IMR-90 (cell line): ENCODE measurements around the gene ARRDC3. TPM values are rescaled to one million over a fixed set of nuclear protein-coding genes. Genes with fewer than 3 reads are reported as not detected.

Experiments used
- ATAC-seq: fragments of 200-7000 bp; cut with Tn5 transposase; 2 replicates; pipeline ENCODE4 v1.9.1; 2020; ENCODE audit warnings: low read depth, mild to moderate bottlenecking, moderate library complexity
- BruUV-seq: library from RNA; stranded (reverse); fragments of 400-500 nt; replicated peaks from 2 replicates; lab custom pipeline; 2021; lab: Mats Ljungman, UMichigan
- CTCF ChIA-PET: fragments of 300-600 bp; formaldehyde crosslinking; extraction: SDS; loops from one replicate; lab custom pipeline; 2021; ENCODE audit warnings: antibody characterized with exemption; lab: Yijun Ruan, JAX
- POLR2A ChIA-PET: fragments of 300-600 bp; sonication (Branson Sonifier 250); formaldehyde crosslinking; loops from one replicate; lab custom pipeline; 2022; ENCODE audit warnings: antibody characterized with exemption; ENCODE audit not compliant: unreplicated experiment; lab: Charles Lee
- DNase-seq: peaks from one replicate; pipeline ENCODE4 v3.0.0; 2013
- H2AFZ ChIP-seq: replicated peaks from 2 replicates; pipeline ENCODE3; 2013; ENCODE audit warnings: low read length, mild to moderate bottlenecking; ENCODE audit not compliant: poor library complexity
- H2AK5ac ChIP-seq: 2 replicates; pipeline ENCODE4 v1.6.1; 2013; ENCODE audit warnings: low read depth, low read length, inconsistent platforms
- H2AK9ac ChIP-seq: replicated peaks from 2 replicates; pipeline ENCODE3; 2013; ENCODE audit warnings: mild to moderate bottlenecking, low read depth, low read length, moderate library complexity; ENCODE audit not compliant: poor library complexity
- H2BK120ac ChIP-seq: 2 replicates; pipeline ENCODE4 v1.6.1; 2013; ENCODE audit warnings: low read depth, low read length, inconsistent platforms
- H2BK15ac ChIP-seq: 3 replicates; pipeline ENCODE4 v1.6.1; 2013; ENCODE audit warnings: low read depth, low read length, inconsistent platforms
- H2BK20ac ChIP-seq: 2 replicates; pipeline ENCODE4 v1.6.1; 2013; ENCODE audit warnings: low read depth, mild to moderate bottlenecking, inconsistent platforms, low read length, moderate library complexity
- H2BK5ac ChIP-seq: 2 replicates; pipeline ENCODE4 v1.6.1; 2013; ENCODE audit warnings: mild to moderate bottlenecking, low read depth, low read length, inconsistent platforms; ENCODE audit not compliant: poor library complexity, severe bottlenecking
- H3K14ac ChIP-seq: replicated peaks from 2 replicates; pipeline ENCODE4 v1.6.1; 2013; ENCODE audit warnings: low read depth, low read length, inconsistent platforms
- H3K18ac ChIP-seq: 2 replicates; pipeline ENCODE4 v1.6.1; 2013; ENCODE audit warnings: low read depth, low read length, control low read depth
- H3K23ac ChIP-seq: 2 replicates; pipeline ENCODE4 v1.6.1; 2013; ENCODE audit warnings: low read depth, low read length, inconsistent platforms
- H3K27ac ChIP-seq: 2 replicates; pipeline ENCODE4 v1.5.1; 2013; ENCODE audit warnings: mild to moderate bottlenecking, control low read depth, low read length; ENCODE audit not compliant: insufficient read depth
- H3K27me3 ChIP-seq: 2 replicates; pipeline ENCODE4 v1.6.1; 2013; ENCODE audit warnings: low read length; ENCODE audit not compliant: control insufficient read depth, insufficient read depth
- H3K36me3 ChIP-seq: 2 replicates; pipeline ENCODE4 v1.6.1; 2013; ENCODE audit warnings: low read length, mixed read lengths; ENCODE audit not compliant: control insufficient read depth, insufficient read depth
- H3K4ac ChIP-seq: 2 replicates; pipeline ENCODE4 v1.6.1; 2013; ENCODE audit warnings: low read depth, low read length, inconsistent platforms
- H3K4me1 ChIP-seq: 2 replicates; pipeline ENCODE4 v1.6.1; 2013; ENCODE audit warnings: low read length, mixed read lengths; ENCODE audit not compliant: control insufficient read depth, insufficient read depth
- H3K4me2 ChIP-seq: 2 replicates; pipeline ENCODE4 v1.6.1; 2013; ENCODE audit warnings: low read depth, mild to moderate bottlenecking, control low read depth, low read length, moderate library complexity
- H3K4me3 ChIP-seq: 2 replicates; pipeline ENCODE4 v1.5.1; 2013; ENCODE audit warnings: low read depth, mild to moderate bottlenecking, control low read depth, low read length, moderate library complexity; ENCODE audit not compliant: insufficient read depth
- H3K56ac ChIP-seq: 2 replicates; pipeline ENCODE4 v1.6.1; 2013; ENCODE audit warnings: low read length, inconsistent platforms; ENCODE audit not compliant: insufficient read depth; ENCODE audit errors: extremely low read depth
- H3K79me1 ChIP-seq, 2 experiments: 2 replicates each; pipeline ENCODE4 v1.6.1; 2013; ENCODE audit warnings: low read length in 2 of 2, inconsistent platforms in 1 of 2, low read depth in 1 of 2
- H3K9ac ChIP-seq: 2 replicates; pipeline ENCODE4 v1.6.1; 2013; ENCODE audit warnings: low read depth, low read length, control low read depth
- H3K9me1 ChIP-seq: 2 replicates; pipeline ENCODE4 v1.6.1; 2013; ENCODE audit warnings: low read length, inconsistent platforms; ENCODE audit not compliant: insufficient read depth
- H3K9me3 ChIP-seq: 2 replicates; pipeline ENCODE4 v1.6.1; 2013; ENCODE audit warnings: low read length; ENCODE audit not compliant: control insufficient read depth, insufficient read depth
- H4K20me1 ChIP-seq: 2 replicates; pipeline ENCODE4 v1.6.1; 2013; ENCODE audit warnings: low read length, inconsistent platforms; ENCODE audit not compliant: insufficient read depth
- H4K5ac ChIP-seq: 2 replicates; pipeline ENCODE4 v1.6.1; 2013; ENCODE audit warnings: mild to moderate bottlenecking, low read depth, low read length, control low read depth
- H4K8ac ChIP-seq, 2 experiments: 2 replicates each; pipeline ENCODE4 v1.6.1; 2013; ENCODE audit warnings: low read depth in 2 of 2, low read length in 2 of 2, control low read depth in 1 of 2, inconsistent platforms in 1 of 2
- H4K91ac ChIP-seq: 2 replicates; pipeline ENCODE4 v1.6.1; 2013; ENCODE audit warnings: low read depth, low read length, inconsistent platforms; ENCODE audit not compliant: insufficient read depth
- BHLHE40 ChIP-seq: fragments of 150-350 bp; IDR thresholded peaks from 2 replicates; pipeline ENCODE4 v1.6.1; 2016; ENCODE audit warnings: mild to moderate bottlenecking, low read depth, low read length
- CEBPB ChIP-seq: IDR thresholded peaks from 2 replicates; pipeline ENCODE4 v1.6.1; 2012; ENCODE audit warnings: low read depth, low read length, improper control_type of control experiment
- FOS ChIP-seq: fragments of 150-350 bp; IDR thresholded peaks from 2 replicates; pipeline ENCODE4 v1.6.1; 2016; ENCODE audit warnings: low read depth, low read length
- MAFK ChIP-seq: IDR thresholded peaks from 2 replicates; pipeline ENCODE4 v1.6.1; 2012; ENCODE audit warnings: low read depth, low read length, improper control_type of control experiment
- MAZ ChIP-seq: IDR thresholded peaks from 2 replicates; pipeline ENCODE4 v1.6.1; 2012; ENCODE audit warnings: low read depth, mild to moderate bottlenecking, low read length, improper control_type of control experiment, moderate library complexity, borderline replicate concordance
- MXI1 ChIP-seq: IDR thresholded peaks from 2 replicates; pipeline ENCODE4 v1.6.1; 2012; ENCODE audit warnings: low read depth, mild to moderate bottlenecking, low read length, moderate library complexity, borderline replicate concordance
- NFE2L2 ChIP-seq: fragments of 150-350 bp; IDR thresholded peaks from 2 replicates; pipeline ENCODE4 v1.6.1; 2016; ENCODE audit warnings: low read depth, mild to moderate bottlenecking, low read length
- POLR2A ChIP-seq: IDR thresholded peaks from 2 replicates; pipeline ENCODE4 v1.6.1; 2012; ENCODE audit warnings: mild to moderate bottlenecking, low read depth, low read length
- RAD21 ChIP-seq: IDR thresholded peaks from 2 replicates; pipeline ENCODE4 v1.6.1; 2012; ENCODE audit warnings: low read length, improper control_type of control experiment
- RCOR1 ChIP-seq: IDR thresholded peaks from 2 replicates; pipeline ENCODE4 v1.6.1; 2012; ENCODE audit warnings: mild to moderate bottlenecking, low read length, improper control_type of control experiment; ENCODE audit not compliant: insufficient replicate concordance
- RFX5 ChIP-seq: IDR thresholded peaks from 2 replicates; pipeline ENCODE4 v1.8.0; 2012; ENCODE audit warnings: low read depth, mild to moderate bottlenecking, low read length, moderate library complexity
- SMC3 ChIP-seq: fragments of 150-350 bp; IDR thresholded peaks from 2 replicates; pipeline ENCODE4 v1.6.1; 2016; ENCODE audit warnings: low read depth, mild to moderate bottlenecking, antibody characterized with exemption, low read length, moderate library complexity
- WGBS, 2 experiments: methylation state at CpG; one replicate each; pipeline versions ENCODE4 v1.1.5 to v1.1.7; 2013; ENCODE audit warnings: missing lambda C conversion rate in 2 of 2; ENCODE audit not compliant: insufficient read length in 1 of 2; ENCODE audit errors: extremely low coverage in 2 of 2; 5-methylcytosine and 5-hydroxymethylcytosine counted together
- dilution Hi-C: fragments of 300-500 bp; cut with HindIII; formaldehyde crosslinking; loops from one replicate; pipeline ENCODE4 v1.14.3; 2018; ENCODE audit warnings: low sequenced_read_pairs; ENCODE audit not compliant: unreplicated experiment
- in situ Hi-C: fragments of 300-500 bp; cut with MboI; formaldehyde crosslinking; loops from 3 replicates; pipeline ENCODE4 v1.14.3; 2019; ENCODE audit warnings: low sequenced_read_pairs, inconsistent platforms, mixed read lengths
- intact Hi-C: fragments of 100-400 bp; cut with micrococcal nuclease; formaldehyde crosslinking; loops from 2 replicates; pipeline ENCODE4 v1.10.0; 2022
- polyA plus RNA-seq, 3 experiments: library from polyadenylated mRNA; depleted of rRNA; stranded (reverse); fragments of >200 nt; gene quantifications; 2 replicates each; pipeline ENCODE4 v1.2.3, GENCODE V29; 2012; ENCODE audit warnings: low replicate concordance in 1 of 3
- total RNA-seq: library from RNA; depleted of rRNA; stranded (reverse); fragments of >200 nt; gene quantifications from 2 replicates; pipeline ENCODE4 v1.2.3, GENCODE V29; 2012

ARRDC3 gene
- total and polyA plus RNA-seq, 2 of the 4 experiments (the other 2 are of a cell fraction): 19.3 to 86.7 TPM

DNA sequence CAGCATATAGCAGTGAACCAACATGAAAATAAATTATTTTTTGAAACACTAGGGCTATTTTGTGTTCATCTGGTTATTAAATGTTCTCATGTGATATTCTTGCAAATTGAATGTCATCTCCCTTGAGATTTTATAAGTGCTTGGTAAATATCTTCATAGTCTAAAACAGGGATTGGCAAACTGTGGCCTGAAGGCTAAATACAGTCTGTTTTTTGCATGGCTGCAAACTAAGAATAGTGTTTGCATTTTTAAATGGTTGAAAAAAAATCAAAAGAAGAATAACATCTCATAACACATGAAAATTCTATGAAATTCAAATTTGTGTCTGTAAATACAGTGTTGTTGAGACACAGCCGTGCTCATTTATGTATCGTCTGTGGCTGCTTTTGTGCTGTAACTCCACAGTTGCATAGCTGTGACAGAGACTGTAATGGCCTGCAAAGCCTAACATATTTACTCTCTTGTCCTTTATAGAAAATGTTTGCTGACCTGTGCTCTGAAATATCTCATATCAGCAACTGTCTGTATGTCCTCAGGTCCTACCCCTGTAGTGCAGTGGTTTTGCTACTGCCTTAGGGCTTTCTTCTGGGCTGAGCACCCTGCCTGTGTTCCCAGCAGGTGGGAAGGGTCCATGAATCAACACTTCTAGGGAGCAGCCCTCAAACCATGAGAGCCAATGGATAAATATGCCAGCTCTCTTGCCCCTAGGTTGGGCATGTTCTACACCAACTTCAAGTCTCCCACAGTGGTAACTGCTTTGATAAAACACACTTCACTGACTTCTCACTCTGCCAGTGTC, 41.7 kb upstream of the ARRDC3 start:
- H3K23ac ChIP-seq: no peak overlapping the region
- no peak overlapping the region for H2BK5ac ChIP-seq
- no peaks in the 10 kb centered on the region for H3K79me1 ChIP-seq
- H4K8ac ChIP-seq: no peak overlapping the region
- no peaks in the 10 kb centered on the region for H3K27me3 ChIP-seq
- ChIA-PET POLR2A (no interaction called here), CTCF (interaction anchor here (0.6 kb wide), 1 partner anchor 102 kb away, joined by 3 read pairs; no protein-coding TSS in a partner anchor)
- no peak overlapping the region for H3K4me2 ChIP-seq
- no peak overlapping the region for H2AFZ ChIP-seq
- no peak overlapping the region for H2BK120ac ChIP-seq
- H4K20me1 ChIP-seq: no peaks in the 10 kb centered on the region
- in situ Hi-C loops: no loop called here
- no peak overlapping the region for H3K4ac ChIP-seq
- no TSS peak for BruUV-seq
- H3K9me3 ChIP-seq: 0 out of 2 replicates have a peak, but pooled peaks cover 1% of the 10 kb centered on the region
- TF ChIP-seq SMC3 (no peak), MAFK (no peak), RFX5 (no peak), CEBPB (no peak), RCOR1 (no peak), MXI1 (no peak), MAZ (no peak), POLR2A (no peak), RAD21 (no peak), NFE2L2 (no peak), BHLHE40 (no peak), FOS (no peak)
- no peak overlapping the region for H2AK5ac ChIP-seq
- no peak overlapping the region for H3K18ac ChIP-seq
- DNase-seq (no peak), ATAC-seq (no peak)
- intact Hi-C loops: no loop called here
- no peak overlapping the region for H4K5ac ChIP-seq
- no peak overlapping the region for H3K14ac ChIP-seq
- H3K9me1 ChIP-seq: no peaks in the 10 kb centered on the region; the same call in 1 of the 2 replicates
- H2BK20ac ChIP-seq: no peak overlapping the region
- dilution Hi-C loops: loop anchor here (25.0 kb wide), 1 partner anchor 563 kb away; no protein-coding TSS in a partner anchor
- H4K91ac ChIP-seq: no peak overlapping the region
- no peaks in the 10 kb centered on the region for H3K4me1 ChIP-seq
- no peak overlapping the region for H2BK15ac ChIP-seq
- no peak overlapping the region for H2AK9ac ChIP-seq
- H3K56ac ChIP-seq: no peak overlapping the region
- WGBS, 2 experiments: no CpG with 5 or more reads among the region's 2 CpGs
- H3K4me3 ChIP-seq: no peak overlapping the region
- no peaks in the 10 kb centered on the region for H3K36me3 ChIP-seq
- H3K9ac ChIP-seq: no peak overlapping the region
- H3K27ac ChIP-seq: no peak overlapping the region
